ENCODE data around the gene CD163L1. TPM values are rescaled to one million over a fixed set of nuclear protein-coding genes. Genes with fewer than 3 reads are reported as not detected.
"Not testable (repeated sequence)": the region's sequence is repeated elsewhere in the genome, so short reads cannot be mapped to it uniquely, and the experiment has no call there.

Gene CD163L1
- total RNA-seq, 1 donor from 2014 or later: 1.1 TPM

- no peak for TF ChIP-seq CTCF (IDR thresholded peaks at IDR 0.05; ENCODE audit: unreplicated experiment)
- Mint-ChIP-seq H3K9me3 (ENCODE audit: low read depth) (no peaks in the 10 kb centered on the region), H3K36me3 (ENCODE audit: insufficient read depth) (no peaks in the 10 kb centered on the region), H3K27ac (no peak overlapping the region), H3K4me1 (ENCODE audit: low read depth) (peaks cover 7% of the 10 kb centered on the region), H3K27me3 (peaks cover 4% of the 10 kb centered on the region), H3K4me3 (ENCODE audit: low read depth) (no peak overlapping the region)
- no peak for DNase-seq (ENCODE audit: low spot score, unreplicated experiment)
Measured at GRCh38 chr12:7351177-7351576, 92.8 kb downstream of the CD163L1 start.

GRCh38 chr12:7349418-7349817 is 94.5 kb downstream of the CD163L1 start:
- peaks cover 4% of the 10 kb centered on the region for H3K27me3 Mint-ChIP-seq
- peaks cover 9% of the 10 kb centered on the region for H3K9me3 Mint-ChIP-seq (ENCODE audit: low read depth)
- DNase-seq (ENCODE audit: low spot score, unreplicated experiment): no peak
- no peak overlapping the region for H3K27ac Mint-ChIP-seq
- H3K4me3 Mint-ChIP-seq (ENCODE audit: low read depth): no peak overlapping the region
- no peaks in the 10 kb centered on the region for H3K36me3 Mint-ChIP-seq (ENCODE audit: insufficient read depth)
- no peak for TF ChIP-seq CTCF (IDR thresholded peaks at IDR 0.05; ENCODE audit: unreplicated experiment)
- peaks cover 7% of the 10 kb centered on the region for H3K4me1 Mint-ChIP-seq (ENCODE audit: low read depth)

GRCh38 chr12:7346551-7347225 is 97.3 kb downstream of the CD163L1 start:
- Mint-ChIP-seq H3K4me1 (ENCODE audit: low read depth) (no peaks in the 10 kb centered on the region), H3K27me3 (peaks cover 4% of the 10 kb centered on the region), H3K36me3 (ENCODE audit: insufficient read depth) (no peaks in the 10 kb centered on the region), H3K9me3 (ENCODE audit: low read depth) (peaks cover 27% of the 10 kb centered on the region), H3K27ac (no peak overlapping the region), H3K4me3 (ENCODE audit: low read depth) (no peak overlapping the region)
- no peak for TF ChIP-seq CTCF (IDR thresholded peaks at IDR 0.05; ENCODE audit: unreplicated experiment)
- no peak for DNase-seq (ENCODE audit: low spot score, unreplicated experiment)

- no peak for DNase-seq (ENCODE audit: low spot score, unreplicated experiment)
- Mint-ChIP-seq H3K27ac (no peak overlapping the region), H3K36me3 (ENCODE audit: insufficient read depth) (no peaks in the 10 kb centered on the region), H3K4me3 (ENCODE audit: low read depth) (no peak overlapping the region), H3K9me3 (ENCODE audit: low read depth) (peaks cover 27% of the 10 kb centered on the region), H3K4me1 (ENCODE audit: low read depth) (no peaks in the 10 kb centered on the region), H3K27me3 (no peaks in the 10 kb centered on the region)
- TF ChIP-seq CTCF (IDR thresholded peaks at IDR 0.05; ENCODE audit: unreplicated experiment): no peak
Measured at GRCh38 chr12:7344833-7345606, 98.9 kb downstream of the CD163L1 start.

- no peak overlapping the region for H3K27ac Mint-ChIP-seq
Measured at GRCh38 chr12:7339675-7340074, 104.3 kb downstream of the CD163L1 start.

GRCh38 chr12:7337790-7338189 is 106.2 kb downstream of the CD163L1 start:
- not testable (repeated sequence) for H3K27ac Mint-ChIP-seq; H3K36me3 Mint-ChIP-seq (ENCODE audit: insufficient read depth); H3K27me3 Mint-ChIP-seq; H3K4me1 Mint-ChIP-seq (ENCODE audit: low read depth); DNase-seq (ENCODE audit: low spot score, unreplicated experiment); H3K4me3 Mint-ChIP-seq (ENCODE audit: low read depth)
- peaks cover 20% of the 10 kb centered on the region for H3K9me3 Mint-ChIP-seq (ENCODE audit: low read depth)

More at GRCh38 chr12:7339675-7340074, 104.3 kb downstream of the CD163L1 start:
- peaks cover 24% of the 10 kb centered on the region for H3K9me3 Mint-ChIP-seq (ENCODE audit: low read depth)
- DNase-seq (ENCODE audit: low spot score, unreplicated experiment): no peak
- peaks cover 2% of the 10 kb centered on the region for H3K36me3 Mint-ChIP-seq (ENCODE audit: insufficient read depth)
- H3K27me3 Mint-ChIP-seq: no peaks in the 10 kb centered on the region
- no peak for TF ChIP-seq CTCF (IDR thresholded peaks at IDR 0.05; ENCODE audit: unreplicated experiment)
- no peaks in the 10 kb centered on the region for H3K4me1 Mint-ChIP-seq (ENCODE audit: low read depth)
- no peak overlapping the region for H3K4me3 Mint-ChIP-seq (ENCODE audit: low read depth)
